Middle frontal gyrus (tissue), 1 donor: Measurements from ENCODE around the gene JPH3.
"Not testable (repeated sequence)": the region's sequence is repeated elsewhere in the genome, so short reads cannot be mapped to it uniquely, and the experiment has no call there.

Experiments used
- DNase-seq: peaks from one replicate; pipeline ENCODE4 v3.0.0-alpha.2; 2015; ENCODE audit warnings: low spot score; ENCODE audit errors: extremely low spot score

Gene JPH3

DNA sequence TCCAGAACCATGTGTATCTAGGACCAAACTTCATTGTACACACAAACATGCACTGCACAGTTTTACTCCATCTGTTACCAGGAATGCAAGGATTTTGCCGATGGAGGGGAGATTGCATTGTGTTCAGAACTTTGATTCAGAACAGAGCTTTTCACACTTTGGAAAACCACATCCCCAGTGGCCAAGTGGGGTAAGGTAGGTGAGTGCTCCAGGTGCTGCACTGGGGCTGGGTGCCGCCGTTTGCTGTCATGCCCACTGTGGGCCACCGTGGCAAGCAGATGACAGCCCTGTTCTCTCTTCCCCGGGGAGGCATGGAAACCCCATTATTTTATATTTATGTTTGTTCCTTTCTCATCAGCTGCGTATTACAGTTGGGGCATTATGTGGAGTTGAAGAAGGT lies 29.3 kb upstream of the JPH3 start:
- no peak for DNase-seq

DNA sequence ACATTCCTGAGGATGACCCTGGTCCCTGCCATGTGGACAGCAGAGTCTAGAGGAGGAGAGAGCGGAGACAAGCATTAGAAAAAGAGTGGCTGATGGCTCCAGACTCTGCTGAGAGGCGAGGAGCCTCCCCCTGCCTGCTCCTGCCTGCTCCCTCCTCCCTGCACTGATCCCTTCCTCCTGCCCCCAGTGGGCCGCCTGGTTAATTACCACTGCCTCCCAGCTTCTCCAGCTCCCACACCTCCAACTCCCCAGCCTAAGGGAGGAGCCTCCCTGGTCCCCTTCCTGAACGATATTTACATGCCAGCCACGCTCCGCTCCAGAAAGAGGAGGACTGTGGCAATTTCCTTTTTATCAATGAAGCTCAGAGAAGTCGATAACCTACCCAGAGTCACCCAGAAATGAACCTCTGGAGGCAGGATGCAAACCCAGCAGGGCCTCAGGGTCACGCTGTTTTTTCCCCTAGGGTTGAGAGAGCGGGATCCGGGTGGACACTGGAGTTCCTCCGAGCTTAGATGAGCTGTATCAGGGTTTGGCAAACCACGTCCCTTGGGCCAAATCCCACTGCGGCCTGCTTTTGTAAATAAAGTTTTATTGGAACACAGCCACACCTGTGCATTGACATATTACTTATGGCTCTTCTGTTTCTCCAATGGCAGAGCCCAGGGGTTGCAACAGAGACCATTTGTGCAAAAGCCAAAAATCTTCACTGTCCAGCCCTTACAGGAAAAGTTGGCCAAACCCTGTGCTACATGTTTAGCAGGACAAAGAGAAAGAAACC lies 27.1 kb upstream of the JPH3 start:
- DNase-seq = no peak

DNA sequence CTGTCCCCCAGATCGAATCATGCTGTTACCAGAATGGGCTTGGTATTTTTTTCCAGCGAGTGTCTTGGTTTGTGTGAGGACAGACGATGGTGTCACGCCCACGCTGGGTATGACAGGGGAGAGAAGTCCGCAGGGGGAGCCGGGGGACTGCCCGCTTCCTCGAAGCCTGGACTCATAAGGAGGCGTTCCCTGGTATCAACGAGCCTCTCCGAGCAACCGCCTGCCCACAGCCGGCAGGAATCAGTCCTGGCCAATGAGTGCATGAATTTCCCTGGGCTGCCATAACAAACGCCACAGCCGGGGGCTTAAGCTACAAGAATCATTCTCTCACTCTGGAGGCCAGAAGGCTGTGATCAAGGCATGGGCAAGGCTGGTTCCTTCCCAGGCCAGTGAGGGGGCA lies 26.1 kb upstream of the JPH3 start:
- DNase-seq = no peak

DNA sequence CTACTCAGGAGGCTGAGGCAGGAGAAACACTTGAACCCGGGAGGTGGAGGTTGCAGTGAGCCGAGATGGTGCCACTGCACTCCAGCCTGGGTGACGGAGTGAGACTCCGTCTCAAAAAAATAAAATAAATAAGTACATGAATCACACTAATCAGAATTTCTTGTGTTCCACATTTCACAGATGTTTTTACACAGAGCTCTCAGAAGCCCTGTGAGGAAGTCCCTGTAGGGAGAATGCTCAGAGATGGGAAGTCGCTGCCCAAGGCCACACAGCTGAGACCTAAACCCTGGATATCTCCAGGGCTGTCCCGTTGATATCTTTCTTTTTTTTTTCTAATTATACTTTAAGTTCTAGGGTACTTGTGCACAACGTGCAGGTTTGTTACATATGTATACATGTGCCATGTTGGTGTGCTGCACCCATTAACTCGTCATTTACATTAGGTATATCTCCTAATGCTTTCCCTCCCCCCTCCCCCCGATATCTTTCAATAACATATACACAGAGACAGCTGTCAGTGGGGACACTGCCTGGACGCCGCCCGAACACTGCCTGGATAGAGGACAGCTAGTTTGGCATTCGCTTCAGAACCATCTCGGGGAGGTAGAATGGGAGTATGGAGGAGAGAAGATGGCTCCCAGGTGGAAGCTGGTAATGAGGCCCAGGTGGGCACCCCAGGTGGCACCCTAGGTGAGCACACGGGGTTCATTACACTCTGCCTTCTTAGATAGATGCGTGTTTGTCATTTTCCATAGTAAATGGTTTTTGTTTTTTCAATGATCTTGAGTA lies 24.0 kb upstream of the JPH3 start:
- DNase-seq = not testable (repeated sequence)

DNA sequence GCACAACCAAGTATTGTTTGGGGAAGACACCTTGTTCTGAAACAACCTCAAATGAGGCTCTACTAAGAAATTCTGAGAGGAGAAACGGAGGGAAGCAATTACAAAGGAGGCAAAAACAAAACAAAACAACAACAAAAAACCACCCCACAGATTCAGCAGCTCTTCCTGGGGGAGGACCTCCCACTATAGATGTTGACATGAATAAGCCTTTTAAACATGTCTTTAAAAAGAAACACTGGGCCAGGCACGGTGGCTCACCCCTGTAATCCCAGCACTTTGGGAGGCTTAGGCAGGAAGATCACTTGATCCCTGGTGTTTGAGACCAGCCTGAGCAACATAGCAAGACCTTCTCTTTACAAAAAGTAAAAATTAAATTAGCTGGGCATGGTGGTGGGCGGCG lies 22.6 kb upstream of the JPH3 start:
- DNase-seq = no peak

DNA sequence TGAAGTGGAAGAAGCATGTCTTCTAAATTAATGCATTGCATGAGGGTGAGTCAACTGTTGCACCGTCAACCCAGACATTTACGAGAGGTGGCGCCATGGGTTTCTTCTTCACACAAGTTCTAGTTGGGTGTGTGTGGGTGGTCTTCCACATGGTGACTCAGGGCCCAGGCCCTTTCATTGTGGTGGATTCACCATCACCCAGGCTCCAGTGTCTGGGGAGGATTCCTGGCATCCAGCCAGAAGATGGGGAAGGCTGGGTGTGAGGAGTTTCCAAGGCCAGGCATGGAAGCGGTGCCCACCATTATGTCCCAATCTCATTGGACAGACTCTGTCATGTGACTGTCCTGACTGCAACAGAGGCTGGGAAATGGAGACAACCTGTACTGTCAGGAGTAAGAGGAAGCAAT lies 21.4 kb upstream of the JPH3 start:
- DNase-seq = no peak

DNA sequence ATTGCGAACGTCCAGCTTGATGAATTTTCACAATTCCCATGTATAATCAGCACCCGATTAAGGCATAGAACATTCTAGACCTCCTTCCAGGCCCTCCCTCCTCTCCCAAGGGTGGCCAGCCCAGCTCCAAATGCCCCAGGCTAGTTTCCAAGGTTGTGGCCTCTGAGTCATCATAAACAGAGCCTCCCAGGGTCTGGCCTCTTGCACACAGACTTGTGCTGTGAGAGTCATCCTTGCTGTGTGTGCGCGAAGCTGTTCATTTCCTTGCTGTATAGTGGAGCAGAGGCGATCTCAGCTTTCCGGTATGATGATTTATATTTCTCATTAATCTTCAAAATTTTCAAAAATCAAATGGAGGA lies 20.5 kb upstream of the JPH3 start:
- DNase-seq = no peak

DNA sequence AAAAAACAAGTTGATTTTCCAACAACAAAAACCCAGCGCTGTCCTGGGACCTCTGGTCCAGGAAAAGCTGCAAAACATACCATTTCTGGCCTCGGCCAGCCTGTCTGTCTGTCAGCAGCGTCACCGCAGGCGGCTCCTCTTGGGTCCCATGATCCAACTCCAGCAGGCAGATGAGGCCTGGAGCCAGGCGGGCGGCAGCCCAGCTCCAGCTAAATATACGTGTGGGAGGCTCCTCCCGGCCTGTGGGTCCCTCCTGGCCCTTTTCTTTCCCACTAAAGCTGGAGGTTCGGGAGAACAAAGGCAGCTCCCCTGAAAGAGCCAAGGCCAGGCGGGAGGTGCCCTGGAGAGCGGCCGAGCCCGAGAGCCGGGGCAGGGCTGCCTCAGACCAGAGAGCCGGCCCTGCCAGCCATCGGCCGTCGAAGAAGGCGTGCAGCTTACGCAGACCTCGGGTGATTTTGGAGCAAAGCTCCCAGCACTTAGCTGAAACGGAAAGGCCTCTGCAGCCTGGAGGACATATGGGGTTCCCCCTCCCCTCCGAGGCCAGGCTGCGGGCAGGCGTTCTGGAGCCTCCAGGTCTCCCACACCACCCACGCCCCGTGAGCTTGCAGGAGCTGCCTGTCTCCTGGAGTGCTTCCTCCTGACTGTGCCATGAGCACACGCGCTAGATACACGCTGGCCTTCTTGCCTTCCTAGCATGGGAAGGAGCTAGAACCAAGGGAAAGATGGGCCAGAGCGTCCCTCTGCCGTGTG lies 19.9 kb upstream of the JPH3 start:
- DNase-seq = no peak

DNA sequence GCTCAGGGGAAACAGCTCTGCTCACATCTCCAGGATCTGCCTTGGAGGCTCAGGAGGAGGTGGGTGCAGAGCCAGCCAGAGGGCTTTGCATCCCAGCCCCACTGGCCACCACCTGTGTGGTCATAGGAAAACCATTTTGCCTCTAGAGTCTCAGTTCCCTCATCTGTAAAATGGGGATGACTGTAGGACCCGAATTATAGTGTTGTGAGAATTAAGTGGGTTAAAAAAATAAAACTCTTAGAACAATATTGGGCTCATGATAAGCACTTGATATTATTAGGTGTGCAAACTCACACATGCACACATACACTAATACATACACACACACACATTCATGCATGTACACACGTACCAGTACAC lies 19.4 kb upstream of the JPH3 start:
- no peak for DNase-seq

DNA sequence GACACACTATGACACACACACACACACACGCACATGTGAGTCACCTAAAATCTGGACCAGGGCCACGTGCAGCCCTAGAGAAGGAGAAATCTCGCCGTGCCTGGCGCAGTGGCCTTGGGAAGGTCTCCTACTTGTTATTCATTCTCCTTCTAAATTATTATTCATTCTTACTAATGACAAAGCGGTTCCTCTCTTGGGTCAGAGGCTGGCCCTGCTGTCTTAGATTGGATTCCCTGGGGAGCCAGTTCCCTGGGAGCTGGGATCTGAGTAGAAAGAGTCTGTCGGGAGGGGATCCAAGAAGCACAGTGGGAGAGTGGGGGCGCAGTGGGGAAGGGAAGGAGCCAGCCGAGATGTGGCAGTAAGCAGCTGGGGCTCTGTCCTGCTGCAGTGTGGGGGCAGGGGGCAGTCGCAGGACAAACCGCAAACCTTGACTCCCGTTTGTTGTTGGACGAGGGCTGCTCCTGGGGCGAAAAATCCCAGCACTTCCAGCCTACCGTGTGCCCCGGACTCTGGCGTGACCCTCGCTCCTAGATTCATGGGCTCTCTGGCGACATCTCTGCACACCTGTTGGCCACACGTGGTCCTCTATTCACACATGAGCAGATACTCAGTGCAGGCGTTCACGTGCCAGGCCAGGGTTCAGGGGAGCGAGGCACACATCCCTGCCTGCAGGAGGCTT lies 18.7 kb upstream of the JPH3 start:
- DNase-seq = no peak

DNA sequence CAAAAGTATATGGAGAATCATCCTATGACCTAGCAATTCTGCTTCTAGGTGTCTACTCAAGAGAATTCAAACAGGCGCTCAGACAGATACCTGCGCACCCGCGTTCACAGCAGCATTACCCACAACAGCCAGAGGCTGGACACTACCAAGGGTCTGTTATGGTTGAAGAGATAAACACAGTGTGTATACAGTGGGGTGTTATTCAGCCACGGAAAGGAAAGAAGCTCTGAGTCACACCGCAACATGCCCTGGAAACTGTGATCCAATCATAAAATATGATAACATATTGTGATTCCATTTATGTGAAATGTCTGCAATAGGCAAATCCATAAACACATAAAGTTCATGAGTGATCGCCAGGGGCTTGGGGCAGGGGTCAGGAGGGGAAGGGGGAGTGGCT lies 18.0 kb upstream of the JPH3 start:
- DNase-seq = no peak

DNA sequence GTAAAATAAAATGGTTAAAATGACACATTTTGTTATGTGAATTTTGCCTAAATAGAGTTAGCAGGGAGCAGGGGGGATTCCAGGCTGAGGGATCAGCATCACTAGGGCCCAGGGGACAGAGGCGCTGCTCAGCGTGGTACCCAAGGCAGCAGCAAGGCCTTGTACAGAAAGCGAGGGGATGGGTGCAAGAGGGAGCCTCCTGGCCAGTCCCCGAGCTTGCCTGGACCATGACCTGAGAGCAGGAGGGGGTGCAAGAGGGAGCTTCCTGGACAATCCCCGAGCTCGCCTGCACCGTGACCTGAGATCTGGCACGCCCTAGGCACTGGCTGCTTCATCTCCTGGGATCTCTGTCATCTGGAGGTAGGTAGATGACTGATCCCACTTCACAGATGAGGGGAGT lies 17.3 kb upstream of the JPH3 start:
- DNase-seq = no peak

DNA sequence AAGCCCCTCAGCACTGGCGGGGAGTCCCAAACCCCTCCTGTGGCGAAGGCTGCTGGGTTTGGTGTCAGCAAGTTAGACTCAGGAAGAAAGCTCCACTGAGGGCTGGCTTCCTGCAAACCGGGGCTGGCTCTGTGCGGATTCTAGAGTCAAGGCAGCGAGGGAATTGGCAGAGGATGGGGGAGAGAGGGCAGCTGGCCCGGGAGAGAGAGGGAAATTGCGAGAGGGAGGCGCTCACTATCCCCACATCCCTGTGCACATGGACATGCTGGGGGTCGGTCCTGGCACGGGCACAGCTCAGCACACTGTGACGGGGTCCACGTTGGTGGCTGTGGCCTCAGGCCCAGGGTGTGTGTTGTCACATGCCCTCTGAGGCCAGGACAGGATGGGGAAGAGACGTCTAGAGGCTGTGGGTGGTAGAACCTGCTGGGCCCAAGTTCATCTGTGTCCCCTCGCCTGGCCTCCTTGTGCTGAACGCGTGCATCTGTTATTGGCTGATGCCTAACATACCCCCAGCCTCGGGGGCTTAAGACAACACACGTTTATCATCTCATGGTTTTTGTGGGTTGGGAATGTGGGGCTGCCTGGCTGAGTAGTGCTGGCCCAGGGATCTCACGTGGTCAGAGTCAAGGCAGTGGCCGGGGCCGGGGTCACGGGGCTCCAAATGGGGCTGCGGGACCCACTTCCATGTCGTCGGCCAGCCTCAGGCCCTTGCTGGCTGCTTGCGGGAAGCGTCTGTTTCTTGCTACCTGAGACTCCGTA lies 16.7 kb upstream of the JPH3 start:
- DNase-seq = no peak

DNA sequence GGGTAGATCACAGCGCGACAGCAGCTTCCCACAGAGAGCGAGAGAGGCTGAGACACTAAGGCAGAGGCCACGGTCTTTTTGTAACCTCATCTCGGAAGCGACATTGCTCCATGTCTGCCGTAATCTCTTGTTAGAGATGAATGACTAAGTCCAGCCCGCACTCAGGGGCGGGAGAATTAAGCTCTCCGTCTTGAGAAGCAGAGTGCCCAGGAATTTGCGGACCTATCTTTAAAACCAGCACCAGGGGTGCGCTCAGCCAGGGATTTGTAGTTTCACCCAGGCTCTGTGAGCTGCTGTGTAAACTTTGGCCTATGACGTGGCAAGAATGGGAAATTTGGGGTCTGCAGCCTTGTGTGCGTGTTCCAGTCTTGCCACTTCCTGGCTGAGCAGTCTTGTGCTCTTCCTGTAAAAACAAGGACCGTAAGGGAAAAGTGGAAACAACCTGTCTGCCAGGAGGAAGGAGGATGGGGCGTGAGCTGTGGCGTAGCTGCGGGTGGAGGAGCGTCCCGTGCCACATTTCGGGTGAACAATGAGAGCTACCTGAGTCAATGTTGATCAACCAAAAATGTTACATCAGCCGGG lies 16.0 kb upstream of the JPH3 start:
- no peak for DNase-seq

DNA sequence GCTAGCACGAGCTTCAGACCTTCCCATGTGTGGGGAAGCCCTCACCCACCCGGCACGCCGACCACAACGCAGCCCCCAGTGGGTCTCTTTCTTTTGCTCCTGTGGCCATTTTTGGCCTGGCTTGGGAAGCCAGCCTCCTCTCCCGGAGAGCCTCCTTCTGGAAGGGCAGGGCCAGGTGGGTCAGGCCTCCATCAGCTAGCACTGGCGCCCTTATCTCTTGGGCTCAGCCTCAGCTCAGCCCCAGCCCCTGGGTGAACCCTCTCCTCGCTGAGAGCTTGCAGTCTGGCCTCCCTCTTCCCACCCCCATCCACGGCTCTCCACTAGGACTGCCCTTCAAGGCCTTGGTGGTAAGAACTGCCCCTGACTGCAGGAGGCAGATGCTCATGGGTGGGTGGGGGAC lies 14.7 kb upstream of the JPH3 start:
- no peak for DNase-seq

DNA sequence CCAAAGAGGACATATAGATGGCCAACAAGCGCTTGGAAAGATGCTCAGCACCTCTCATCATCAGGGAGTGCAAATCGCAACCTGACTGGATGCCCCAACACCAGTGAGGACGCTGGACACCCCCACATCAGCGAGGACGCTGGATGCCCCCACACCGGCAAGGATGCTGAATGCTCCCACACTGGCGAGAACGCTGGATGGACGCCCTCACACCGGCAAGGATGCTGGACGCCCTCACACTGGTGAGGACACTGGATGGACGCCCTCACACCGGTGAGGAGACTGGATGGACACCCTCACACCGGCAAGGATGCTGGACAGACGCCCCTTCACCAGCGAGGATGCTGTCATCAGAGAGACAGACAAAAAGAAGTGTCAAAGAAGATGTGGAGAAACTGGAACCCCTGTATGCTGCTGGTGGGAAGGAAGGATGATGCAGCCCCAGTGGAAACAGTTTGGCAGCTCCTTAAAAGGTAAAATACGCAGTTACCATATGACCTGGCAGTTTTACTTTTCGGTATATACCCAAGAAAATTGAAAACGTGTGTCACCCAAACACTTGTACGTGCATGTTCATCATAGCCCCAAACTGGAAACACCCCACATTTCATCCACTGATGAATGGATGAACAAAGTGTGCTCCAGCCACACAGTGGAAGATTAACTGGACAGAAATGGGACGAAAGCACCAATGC lies 10.1 kb upstream of the JPH3 start:
- DNase-seq = no peak

DNA sequence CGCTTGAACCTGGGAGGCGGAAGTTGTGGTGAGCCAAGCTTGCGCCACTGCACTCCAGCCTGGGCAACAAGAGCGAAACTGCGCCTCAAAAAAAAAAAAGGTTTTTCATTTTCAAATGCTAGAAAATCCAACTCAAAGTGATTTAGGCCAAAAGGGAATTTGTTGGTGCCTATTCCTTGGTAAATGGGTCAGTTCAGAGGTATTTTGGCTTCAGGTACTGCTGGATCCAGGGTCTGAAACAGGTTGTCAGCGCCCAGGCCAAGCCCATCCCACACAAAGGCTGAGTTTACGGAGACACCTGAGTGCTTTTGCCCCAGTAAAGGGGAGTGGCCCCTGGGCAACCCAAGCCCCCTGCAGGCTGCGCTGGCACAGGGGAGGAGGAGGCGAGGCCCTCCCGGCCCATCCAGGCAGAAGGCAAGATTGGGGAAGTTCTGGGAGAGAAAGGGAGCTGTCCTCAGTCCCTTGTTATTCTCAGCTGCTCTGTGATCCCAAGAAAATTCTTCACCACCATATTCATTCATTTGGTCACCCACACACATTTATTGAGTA lies 8.5 kb upstream of the JPH3 start:
- no peak for DNase-seq

DNA sequence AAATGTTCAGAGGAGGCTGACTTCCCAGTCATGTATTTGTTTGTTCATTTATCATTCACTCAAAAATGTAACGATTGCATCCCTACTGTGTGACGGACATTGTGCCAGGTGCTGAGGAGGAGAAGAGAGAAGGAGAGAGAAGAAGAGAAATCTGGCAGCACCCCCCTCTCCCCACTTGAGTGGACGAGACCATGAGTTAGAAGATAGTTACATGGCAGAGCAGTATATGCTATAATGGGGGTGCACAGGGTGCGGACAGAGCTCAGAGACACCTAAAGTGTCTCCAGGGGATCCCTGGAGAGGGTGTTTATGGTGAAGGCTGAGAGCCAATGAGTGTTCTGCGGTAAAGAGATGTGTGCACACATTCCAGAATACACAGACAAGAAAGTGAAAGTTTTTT lies 6.6 kb upstream of the JPH3 start:
- DNase-seq = no peak

DNA sequence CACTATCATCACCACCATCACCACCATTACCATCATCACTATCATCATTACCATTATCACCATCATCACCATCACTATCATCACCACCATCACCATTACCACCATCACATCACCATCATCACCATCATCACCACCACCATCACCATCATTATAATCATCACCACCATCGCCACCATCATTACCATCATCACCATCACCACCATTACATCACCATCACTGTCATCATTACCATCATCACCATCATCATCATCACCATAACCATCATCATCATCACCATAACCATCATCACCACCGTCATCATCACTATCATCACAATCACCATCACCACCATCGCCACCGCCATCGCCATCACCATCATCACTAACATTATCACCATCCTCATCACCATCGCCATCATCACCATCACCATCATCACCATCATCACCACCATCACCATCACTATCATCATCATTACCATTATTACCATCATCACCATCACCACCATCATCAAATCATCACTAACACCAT lies 4.9 kb upstream of the JPH3 start:
- no peak for DNase-seq

DNA sequence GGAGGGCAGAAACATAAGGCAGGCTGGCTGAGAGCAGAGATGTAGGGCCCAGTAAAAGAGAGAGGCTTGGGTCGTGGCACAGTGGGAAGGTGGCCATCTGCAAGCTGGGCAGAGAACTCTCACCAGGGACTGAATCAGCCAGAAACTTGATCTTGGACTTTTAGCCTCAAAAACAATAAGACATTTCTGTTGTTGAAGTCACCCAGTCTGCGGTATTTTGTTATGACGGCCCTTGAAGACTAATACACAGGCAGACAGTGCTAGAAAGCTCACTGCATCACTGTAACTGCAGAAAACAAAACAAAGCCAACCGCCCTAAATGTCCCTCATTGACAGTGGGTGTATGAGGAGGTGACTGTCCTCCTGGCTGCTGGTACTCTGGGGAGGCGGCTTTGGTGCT lies 3.9 kb upstream of the JPH3 start:
- DNase-seq = no peak
